Measurements from ENCODE around the gene C10orf88. TPM values are rescaled to one million over a fixed set of nuclear protein-coding genes. Genes with fewer than 3 reads are reported as not detected.

The C10orf88 gene
- total and polyA plus RNA-seq, 2 of the 13 experiments (the other 11 are each of a cell fraction or from before 2014, with no cell fraction given) = 4.6 to 11.8 TPM

GRCh38 chr10:122911889-122912484 is 42.0 kb downstream of the C10orf88 start (continued):
- TF ChIP-seq ZXDC (CRISPR knock-in tag; IDR thresholded peaks at IDR 0.05) = peak; percentile 99
- TF ChIP-seq IRX3 (CRISPR knock-in tag; IDR thresholded peaks at IDR 0.05; ENCODE audit: borderline replicate concordance, low read depth) = peak; percentile 100
- TF ChIP-seq ZNF10 (CRISPR knock-in tag; IDR thresholded peaks at IDR 0.05; ENCODE audit: borderline replicate concordance, low read depth) = peak; percentile 81; the same call in 1 of the 2 replicates
- TF ChIP-seq DNMT3B (CRISPR knock-in tag; conservative IDR thresholded peaks at IDR 0.05) = peak; percentile 100
- peak; percentile 99 for TF ChIP-seq NR1H2 (CRISPR knock-in tag; IDR thresholded peaks at IDR 0.05; ENCODE audit: borderline replicate concordance, low read depth)
- no peak for TF ChIP-seq ASH2L (IDR thresholded peaks at IDR 0.05; ENCODE audit: insufficient read length, low read depth, low read length)
- TF ChIP-seq ZNF709 (CRISPR knock-in tag; IDR thresholded peaks at IDR 0.05) = peak; percentile 100
- no peak for TF ChIP-seq SUZ12 (IDR thresholded peaks at IDR 0.05; ENCODE audit: low read depth, low read length)
- TF ChIP-seq MIXL1 (CRISPR knock-in tag; IDR thresholded peaks at IDR 0.05) = peak; percentile 100
- peak; percentile 99 for TF ChIP-seq ELF3 (CRISPR knock-in tag; IDR thresholded peaks at IDR 0.05)
- peak; percentile 61 for TF ChIP-seq POGZ (CRISPR knock-in tag; IDR thresholded peaks at IDR 0.05)
- peak; percentile 79; the same call in 1 of the 2 replicates for TF ChIP-seq ZNF572 (CRISPR knock-in tag; IDR thresholded peaks at IDR 0.05)
- TF ChIP-seq FOSL1 (CRISPR knock-in tag; IDR thresholded peaks at IDR 0.05; ENCODE audit: borderline replicate concordance) = peak; percentile 96
- peak; percentile 100 for TF ChIP-seq ZNF264 (CRISPR knock-in tag; IDR thresholded peaks at IDR 0.05)
- TF ChIP-seq ZNF567 (CRISPR knock-in tag; IDR thresholded peaks at IDR 0.05; ENCODE audit: borderline replicate concordance) = peak; percentile 84; the same call in 1 of the 2 replicates
- peak; percentile 100 for TF ChIP-seq ZNF232 (CRISPR knock-in tag; IDR thresholded peaks at IDR 0.05; ENCODE audit: borderline replicate concordance)
- TF ChIP-seq ZSCAN9 (CRISPR knock-in tag; IDR thresholded peaks at IDR 0.05; ENCODE audit: borderline replicate concordance) = peak; percentile 100
- peak; percentile 100 for TF ChIP-seq ZNF772 (CRISPR knock-in tag; IDR thresholded peaks at IDR 0.05)
- peak; percentile 97 for TF ChIP-seq ZNF317 (CRISPR knock-in tag; IDR thresholded peaks at IDR 0.05)
- peak; percentile 98; the same call in 1 of the 2 replicates for TF ChIP-seq CSRNP1 (CRISPR knock-in tag; IDR thresholded peaks at IDR 0.05)
- peak; percentile 100 for TF ChIP-seq ZNF766 (CRISPR knock-in tag; IDR thresholded peaks at IDR 0.05; ENCODE audit: borderline replicate concordance)
- TF ChIP-seq RBFOX2 (IDR thresholded peaks at IDR 0.05; ENCODE audit: low read depth, low read length) = no peak
- TF ChIP-seq ARID5B (CRISPR knock-in tag; IDR thresholded peaks at IDR 0.05) = peak; percentile 97
- TF ChIP-seq ZNF331 (CRISPR knock-in tag; IDR thresholded peaks at IDR 0.05) = peak; percentile 100

All from HepG2 (cell line).